NCI-H1105 (cell line): ENCODE results near the gene AQP2.

Experiments used
- DNase-seq: peaks from one replicate; lab custom pipeline; 2025; lab: John Stamatoyannopoulos, UW

Gene AQP2

GRCh38 chr12:49941556-49942511, 8.7 kb upstream of the AQP2 start:
- DNase-seq: no peak

GRCh38 chr12:49942512-49942893, 8.0 kb upstream of the AQP2 start:
- no peak for DNase-seq

GRCh38 chr12:49942921-49943624, 7.5 kb upstream of the AQP2 start:
- no peak for DNase-seq

GRCh38 chr12:49943625-49943960, 6.9 kb upstream of the AQP2 start:
- DNase-seq: no peak

- DNase-seq: no peak
Observed at GRCh38 chr12:49944046-49944445, 6.5 kb upstream of the AQP2 start.

- DNase-seq: no peak
Observed at GRCh38 chr12:49944718-49945117, 5.8 kb upstream of the AQP2 start.

GRCh38 chr12:49945394-49946080, 5.0 kb upstream of the AQP2 start:
- no peak for DNase-seq

- no peak for DNase-seq
Observed at GRCh38 chr12:49946086-49946485, 4.5 kb upstream of the AQP2 start.

GRCh38 chr12:49946497-49946896, 4.0 kb upstream of the AQP2 start:
- no peak for DNase-seq

GRCh38 chr12:49947593-49948226, 2.8 kb upstream of the AQP2 start:
- no peak for DNase-seq

- no peak for DNase-seq
Observed at GRCh38 chr12:49948866-49949845, 1.4 kb upstream of the AQP2 start.

- no peak for DNase-seq
Observed at GRCh38 chr12:49949866-49950265, 671 bp upstream of the AQP2 start.

GRCh38 chr12:49951411-49952240, 1.1 kb downstream of the AQP2 start:
- DNase-seq: no peak

- DNase-seq: no peak
Observed at GRCh38 chr12:49952391-49953055, 2.0 kb downstream of the AQP2 start.

GRCh38 chr12:49953151-49953550, 2.6 kb downstream of the AQP2 start:
- DNase-seq: no peak

GRCh38 chr12:49953961-49954846, 3.7 kb downstream of the AQP2 start:
- DNase-seq: no peak

GRCh38 chr12:49954863-49955830, 4.6 kb downstream of the AQP2 start:
- DNase-seq: no peak
